Measurements from ENCODE around the gene TET2.
"Not testable (repeated sequence)": the region's sequence is repeated elsewhere in the genome, so short reads cannot be mapped to it uniquely, and the experiment has no call there.

Gene TET2

DNA sequence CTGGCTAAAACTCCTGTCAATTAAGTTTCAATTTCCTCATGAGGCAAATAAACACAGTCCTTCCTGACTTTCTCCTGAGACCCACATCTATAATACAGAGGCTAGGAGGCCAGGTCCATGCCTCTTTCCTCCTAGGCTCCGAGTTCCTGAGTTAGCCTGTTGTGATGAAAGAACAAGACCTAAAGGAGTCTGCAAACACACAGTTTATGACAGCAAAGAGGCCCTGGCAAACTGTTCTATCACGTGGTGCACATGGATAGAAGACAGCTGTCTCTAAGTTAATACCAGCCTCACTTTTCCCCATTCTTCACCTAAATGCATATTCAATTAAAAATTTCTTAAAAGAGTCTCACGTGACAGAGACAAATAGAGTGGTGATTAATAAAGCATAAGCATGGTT, 145.2 kb downstream of the TET2 start:
- H3K4me1 ChIP-seq (ENCODE audit: control insufficient read depth, insufficient read depth, low read length) = no peaks in the 10 kb centered on the region

DNA sequence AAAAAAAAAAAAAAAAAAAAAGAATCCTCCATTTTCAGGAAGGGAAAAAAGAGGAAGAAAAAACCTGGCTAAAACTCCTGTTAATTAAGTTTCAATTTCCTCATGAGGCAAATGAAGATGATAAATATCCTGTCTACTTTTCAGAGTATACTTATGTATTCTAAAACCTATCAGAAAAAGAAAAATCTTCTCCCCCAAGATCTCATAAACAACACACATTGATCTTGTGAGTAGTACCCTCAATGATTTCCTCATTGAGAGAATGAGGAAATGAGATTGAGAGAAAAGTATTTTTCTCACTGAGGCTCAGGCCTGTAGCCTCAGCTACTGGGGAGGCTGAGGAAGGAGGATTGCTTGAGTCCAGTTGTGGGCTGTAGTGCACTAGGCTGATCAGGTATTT, 146.7 kb downstream of the TET2 start:
- Histone ChIP-seq H3K27ac (ENCODE audit: low read depth, low read length) (no peak overlapping the region), H3K27me3 (ENCODE audit: control insufficient read depth, insufficient read depth, low read length) (no peaks in the 10 kb centered on the region), H3K36me3 (ENCODE audit: control insufficient read depth, insufficient read depth, low read length) (no peaks in the 10 kb centered on the region), H3K9ac (ENCODE audit: low read length) (no peak overlapping the region), H3K4me3 (ENCODE audit: low read length) (no peak overlapping the region), H3K4me1 (ENCODE audit: control insufficient read depth, insufficient read depth, low read length) (no peaks in the 10 kb centered on the region)

More for the DNA sequence above, 145.2 kb downstream of the TET2 start:
- Histone ChIP-seq H3K36me3 (ENCODE audit: control insufficient read depth, insufficient read depth, low read length) (no peaks in the 10 kb centered on the region), H3K27ac (ENCODE audit: low read depth, low read length) (no peak overlapping the region), H3K27me3 (ENCODE audit: control insufficient read depth, insufficient read depth, low read length) (no peaks in the 10 kb centered on the region), H3K4me3 (ENCODE audit: low read length) (no peak overlapping the region), H3K9ac (ENCODE audit: low read length) (no peak overlapping the region)

DNA sequence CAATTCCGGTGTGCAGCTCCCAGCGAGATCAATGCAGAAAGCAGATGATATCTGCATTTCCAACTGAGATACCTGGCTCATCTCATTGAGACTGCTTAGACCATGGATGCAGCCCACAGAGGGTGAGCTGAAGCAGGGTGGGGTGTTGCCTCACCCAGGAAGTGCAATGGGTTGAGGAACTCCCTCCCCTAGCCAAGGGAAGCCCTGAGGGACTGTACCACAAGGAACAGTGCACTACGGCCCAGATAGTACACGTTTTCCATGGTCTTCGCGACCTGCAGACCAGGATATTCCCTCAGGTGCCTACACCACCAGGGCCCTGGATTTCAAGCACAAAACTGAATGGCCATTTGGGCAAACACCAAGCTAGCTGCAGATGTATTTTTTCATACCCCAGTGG, 150.0 kb downstream of the TET2 start:
- Histone ChIP-seq H3K27me3 (ENCODE audit: control insufficient read depth, insufficient read depth, low read length) (no peaks in the 10 kb centered on the region), H3K36me3 (ENCODE audit: control insufficient read depth, insufficient read depth, low read length) (no peaks in the 10 kb centered on the region), H3K9ac (ENCODE audit: low read length) (no peak overlapping the region), H3K4me1 (ENCODE audit: control insufficient read depth, insufficient read depth, low read length) (no peaks in the 10 kb centered on the region), H3K27ac (ENCODE audit: low read depth, low read length) (no peak overlapping the region), H3K4me3 (ENCODE audit: low read length) (no peak overlapping the region)

DNA sequence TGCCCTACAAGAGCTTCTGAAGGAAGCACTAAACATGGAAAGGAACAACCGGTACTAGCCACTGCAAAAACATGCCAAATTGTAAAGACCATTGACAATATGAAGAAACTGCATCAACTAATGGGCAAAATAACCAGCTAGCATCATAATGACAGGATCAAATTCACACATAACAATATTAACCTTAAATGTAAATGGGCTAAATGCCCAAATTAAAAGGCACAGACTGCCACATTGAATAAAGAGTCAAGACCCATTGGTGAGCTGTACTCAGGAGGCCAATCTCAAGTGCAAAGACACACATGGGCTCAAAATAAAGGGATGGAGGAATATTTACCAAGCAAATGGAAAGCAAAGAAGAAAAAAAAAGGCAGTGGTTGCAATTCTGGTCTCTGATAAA, 152.4 kb downstream of the TET2 start:
- not testable (repeated sequence) for H3K4me1 ChIP-seq (ENCODE audit: control insufficient read depth, insufficient read depth, low read length); H3K27me3 ChIP-seq (ENCODE audit: control insufficient read depth, insufficient read depth, low read length); H3K4me3 ChIP-seq (ENCODE audit: low read length); H3K9ac ChIP-seq (ENCODE audit: low read length); H3K36me3 ChIP-seq (ENCODE audit: control insufficient read depth, insufficient read depth, low read length); H3K27ac ChIP-seq (ENCODE audit: low read depth, low read length)

DNA sequence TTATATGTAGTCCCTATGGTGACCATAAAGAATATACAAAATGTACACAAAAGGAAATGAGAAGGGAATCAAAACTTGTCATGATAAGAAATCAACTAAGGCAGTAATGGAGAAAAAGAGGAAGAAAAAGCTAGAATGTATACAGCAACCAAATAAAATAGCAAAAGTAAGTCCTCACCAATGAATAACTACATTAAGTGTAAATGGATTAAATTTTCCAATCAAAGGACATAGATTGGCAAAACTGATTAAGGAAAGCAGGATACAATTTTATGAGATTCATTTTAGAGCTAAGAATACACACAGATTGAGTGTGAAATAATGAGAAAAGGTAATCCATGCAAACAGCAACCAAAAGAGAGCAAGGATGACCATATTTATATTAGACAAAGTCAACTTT, 157.4 kb downstream of the TET2 start:
- Histone ChIP-seq H3K4me1 (ENCODE audit: control insufficient read depth, insufficient read depth, low read length) (no peaks in the 10 kb centered on the region), H3K9ac (ENCODE audit: low read length) (no peak overlapping the region), H3K27me3 (ENCODE audit: control insufficient read depth, insufficient read depth, low read length) (no peaks in the 10 kb centered on the region), H3K27ac (ENCODE audit: low read depth, low read length) (no peak overlapping the region), H3K4me3 (ENCODE audit: low read length) (no peak overlapping the region), H3K36me3 (ENCODE audit: control insufficient read depth, insufficient read depth, low read length) (no peaks in the 10 kb centered on the region)

DNA sequence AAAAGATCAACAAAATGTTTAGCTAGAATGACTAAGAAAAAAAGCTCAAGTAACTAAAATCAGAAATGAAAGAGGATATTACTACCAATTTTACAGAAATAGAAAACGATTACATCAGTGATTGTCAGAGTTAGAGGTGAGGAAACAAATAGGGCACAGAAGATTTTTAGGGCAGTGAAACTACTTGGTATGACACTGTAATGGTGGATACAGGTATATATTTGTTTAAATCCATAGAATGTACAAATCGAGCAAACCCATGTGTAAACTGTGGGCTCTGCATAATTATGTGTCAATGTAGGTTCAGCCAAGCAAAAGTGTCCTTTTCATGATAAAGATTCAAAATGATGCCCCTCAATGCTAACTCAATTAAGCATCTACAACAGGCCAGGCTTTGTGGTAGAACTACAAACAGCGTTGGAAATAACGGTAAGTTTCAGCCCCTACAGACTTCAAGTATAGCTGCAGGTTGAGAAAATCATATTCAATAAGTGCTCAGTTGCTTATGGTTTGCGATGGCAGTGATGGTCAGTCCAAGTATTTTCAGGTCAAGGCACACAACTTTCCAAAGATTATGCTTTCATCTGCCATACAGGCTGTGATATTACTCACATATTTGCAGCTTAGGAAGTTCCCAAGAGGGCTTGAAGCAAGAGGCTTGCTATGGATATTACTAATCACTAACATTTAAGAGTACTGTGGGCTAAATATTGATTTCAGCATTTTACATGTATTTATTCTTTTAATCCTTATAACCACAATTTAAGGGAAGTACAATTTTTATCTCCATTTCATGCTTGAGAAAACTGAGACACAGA, 158.6 kb downstream of the TET2 start:
- no peak overlapping the region for H3K9ac ChIP-seq (ENCODE audit: low read length)
- H3K27me3 ChIP-seq (ENCODE audit: control insufficient read depth, insufficient read depth, low read length) = no peaks in the 10 kb centered on the region
- no peaks in the 10 kb centered on the region for H3K36me3 ChIP-seq (ENCODE audit: control insufficient read depth, insufficient read depth, low read length)
- H3K27ac ChIP-seq (ENCODE audit: low read depth, low read length) = no peak overlapping the region
- H3K4me3 ChIP-seq (ENCODE audit: low read length) = no peak overlapping the region
- H3K4me1 ChIP-seq (ENCODE audit: control insufficient read depth, insufficient read depth, low read length) = no peaks in the 10 kb centered on the region

DNA sequence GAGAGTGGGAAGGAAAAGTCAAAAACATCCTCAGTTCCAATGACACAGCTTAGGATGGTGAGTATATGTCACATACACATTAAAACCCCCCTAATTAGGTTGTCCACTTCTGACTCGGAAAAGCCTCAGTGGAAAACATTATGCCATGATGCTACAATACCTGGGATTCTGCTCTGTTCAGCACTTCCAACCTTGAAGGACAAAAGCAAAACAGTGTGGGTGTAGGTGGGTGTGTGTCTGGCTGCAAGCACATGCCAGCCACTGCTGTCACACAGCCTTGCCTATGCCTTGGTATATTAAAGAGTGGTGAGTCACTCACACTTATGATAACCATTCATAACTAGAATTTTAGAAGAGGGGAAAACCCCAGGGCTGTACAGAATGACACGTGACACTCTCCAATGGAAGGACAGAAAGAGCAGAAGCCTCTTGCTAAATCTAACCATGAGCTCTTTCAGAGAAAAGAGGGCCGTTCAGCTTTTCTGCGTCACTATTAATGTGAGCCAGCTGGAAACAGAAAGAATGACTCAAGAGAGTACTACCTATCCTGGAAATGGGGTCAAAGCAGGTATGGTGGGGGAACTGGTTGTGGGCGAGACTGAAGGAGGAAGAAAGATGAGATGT, 159.6 kb downstream of the TET2 start:
- Histone ChIP-seq H3K4me3 (ENCODE audit: low read length) (no peak overlapping the region), H3K36me3 (ENCODE audit: control insufficient read depth, insufficient read depth, low read length) (no peaks in the 10 kb centered on the region), H3K27me3 (ENCODE audit: control insufficient read depth, insufficient read depth, low read length) (no peaks in the 10 kb centered on the region), H3K4me1 (ENCODE audit: control insufficient read depth, insufficient read depth, low read length) (no peaks in the 10 kb centered on the region), H3K27ac (ENCODE audit: low read depth, low read length) (no peak overlapping the region), H3K9ac (ENCODE audit: low read length) (no peak overlapping the region)

DNA sequence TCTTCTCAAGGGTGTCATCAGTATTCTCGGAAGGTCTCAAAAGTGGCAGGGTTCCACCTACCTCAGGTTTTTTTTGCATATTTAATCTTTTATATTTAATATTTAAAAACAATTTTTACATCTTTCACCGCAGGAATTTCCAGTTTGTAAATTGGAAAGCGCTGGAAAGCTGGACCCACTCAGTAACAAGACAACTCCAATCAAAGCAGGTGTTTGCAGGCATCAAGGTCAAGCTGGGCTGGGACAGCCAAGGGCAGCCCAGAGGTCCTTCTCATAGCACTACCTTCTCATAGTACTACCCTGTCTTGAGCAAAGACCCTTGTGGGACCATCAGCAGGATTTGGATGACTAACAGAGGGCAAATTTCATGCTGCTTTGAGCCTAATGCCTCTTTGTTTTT, 160.1 kb downstream of the TET2 start:
- no peaks in the 10 kb centered on the region for H3K27me3 ChIP-seq (ENCODE audit: control insufficient read depth, insufficient read depth, low read length)
- H3K27ac ChIP-seq (ENCODE audit: low read depth, low read length) = no peak overlapping the region
- no peak overlapping the region for H3K4me3 ChIP-seq (ENCODE audit: low read length)

DNA sequence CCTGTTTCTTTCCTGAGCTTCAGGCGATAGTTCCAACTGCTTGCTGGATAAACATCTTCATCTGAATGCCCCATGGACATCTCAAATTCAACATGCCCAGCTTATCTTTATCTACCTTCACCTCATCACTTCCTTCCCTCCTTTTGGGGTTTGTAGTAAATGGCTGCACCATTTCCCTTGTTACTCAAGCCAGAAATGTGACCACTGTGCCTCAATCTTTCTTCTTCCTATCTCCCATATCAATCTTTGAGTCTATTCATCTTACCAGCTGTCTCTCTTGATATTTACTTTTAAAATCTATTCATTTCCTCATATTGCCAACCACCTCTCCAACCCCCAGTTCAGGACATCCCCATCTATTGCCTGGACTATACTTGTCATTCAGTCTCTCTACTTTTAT, 171.8 kb downstream of the TET2 start:
- H3K27me3 ChIP-seq (ENCODE audit: control insufficient read depth, insufficient read depth, low read length) = no peaks in the 10 kb centered on the region
- H3K4me3 ChIP-seq (ENCODE audit: low read length) = no peak overlapping the region
- H3K36me3 ChIP-seq (ENCODE audit: control insufficient read depth, insufficient read depth, low read length) = no peaks in the 10 kb centered on the region
- H3K4me1 ChIP-seq (ENCODE audit: control insufficient read depth, insufficient read depth, low read length) = no peaks in the 10 kb centered on the region
- H3K9ac ChIP-seq (ENCODE audit: low read length) = no peak overlapping the region
- H3K27ac ChIP-seq (ENCODE audit: low read depth, low read length) = no peak overlapping the region

More for the DNA sequence above, 160.1 kb downstream of the TET2 start:
- Histone ChIP-seq H3K36me3 (ENCODE audit: control insufficient read depth, insufficient read depth, low read length) (no peaks in the 10 kb centered on the region), H3K4me1 (ENCODE audit: control insufficient read depth, insufficient read depth, low read length) (no peaks in the 10 kb centered on the region), H3K9ac (ENCODE audit: low read length) (no peak overlapping the region)

DNA sequence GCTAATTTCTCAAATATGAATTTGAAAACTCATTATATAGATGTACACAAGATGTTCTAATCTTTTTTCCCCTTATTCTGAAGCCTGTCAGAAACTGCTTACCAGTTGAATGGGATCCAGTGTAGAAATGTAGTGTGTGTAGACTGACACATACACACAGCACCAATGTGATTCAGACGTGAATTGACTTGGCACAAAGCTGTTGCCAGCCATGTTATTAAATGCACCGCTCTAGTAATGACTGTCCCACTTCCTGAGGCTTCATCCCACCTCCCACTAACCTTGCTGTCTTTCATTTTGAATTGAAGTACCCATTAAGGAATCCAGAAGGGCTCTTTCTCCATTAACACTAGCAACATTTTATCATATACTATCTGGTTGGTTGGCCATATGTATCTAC, 180.5 kb downstream of the TET2 start:
- Histone ChIP-seq H3K27me3 (ENCODE audit: control insufficient read depth, insufficient read depth, low read length) (no peaks in the 10 kb centered on the region), H3K27ac (ENCODE audit: low read depth, low read length) (no peak overlapping the region), H3K4me3 (ENCODE audit: low read length) (no peak overlapping the region), H3K9ac (ENCODE audit: low read length) (no peak overlapping the region), H3K36me3 (ENCODE audit: control insufficient read depth, insufficient read depth, low read length) (no peaks in the 10 kb centered on the region), H3K4me1 (ENCODE audit: control insufficient read depth, insufficient read depth, low read length) (no peaks in the 10 kb centered on the region)

DNA sequence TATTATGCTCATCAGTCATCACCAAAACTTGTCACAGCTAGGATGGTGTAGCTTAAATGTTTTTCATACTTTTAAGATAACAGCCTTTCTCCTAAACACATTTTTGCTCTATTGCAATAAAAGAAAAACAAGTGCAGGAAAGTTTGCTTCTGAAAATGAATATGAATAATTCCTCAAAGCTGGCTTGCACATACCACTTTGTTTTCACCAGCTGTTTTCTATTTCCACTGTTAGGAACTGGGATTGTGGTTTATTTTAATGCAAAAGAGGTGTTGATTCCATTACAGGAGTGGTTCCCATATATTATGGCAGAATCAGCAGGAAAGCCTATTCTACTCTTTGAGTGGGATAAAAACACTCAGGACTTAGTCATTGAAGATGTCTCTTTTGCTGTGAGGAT, 181.3 kb downstream of the TET2 start:
- Histone ChIP-seq H3K9ac (ENCODE audit: low read length) (no peak overlapping the region), H3K27ac (ENCODE audit: low read depth, low read length) (no peak overlapping the region), H3K27me3 (ENCODE audit: control insufficient read depth, insufficient read depth, low read length) (no peaks in the 10 kb centered on the region), H3K4me3 (ENCODE audit: low read length) (no peak overlapping the region), H3K4me1 (ENCODE audit: control insufficient read depth, insufficient read depth, low read length) (no peaks in the 10 kb centered on the region), H3K36me3 (ENCODE audit: control insufficient read depth, insufficient read depth, low read length) (no peaks in the 10 kb centered on the region)

DNA sequence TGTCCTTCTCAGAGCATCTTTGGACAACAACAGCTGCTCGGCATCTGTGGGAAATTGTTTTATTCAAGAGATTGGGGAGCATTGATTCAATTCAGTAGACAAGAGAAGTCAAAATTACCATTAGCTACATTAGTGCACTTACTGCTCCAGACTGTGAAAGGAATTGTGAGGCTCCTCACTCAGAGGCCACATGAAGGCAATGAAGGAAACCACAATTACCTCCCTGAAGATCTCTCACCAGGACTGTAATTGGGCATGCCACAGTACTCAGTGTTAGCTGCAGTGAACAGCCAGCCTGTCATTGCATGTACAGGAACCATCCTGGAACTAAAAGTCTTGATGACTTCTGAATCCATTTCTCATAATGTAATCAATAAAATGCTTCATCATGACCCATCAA, 182.4 kb downstream of the TET2 start:
- Histone ChIP-seq H3K9ac (ENCODE audit: low read length) (no peak overlapping the region), H3K36me3 (ENCODE audit: control insufficient read depth, insufficient read depth, low read length) (no peaks in the 10 kb centered on the region), H3K27me3 (ENCODE audit: control insufficient read depth, insufficient read depth, low read length) (no peaks in the 10 kb centered on the region), H3K27ac (ENCODE audit: low read depth, low read length) (no peak overlapping the region), H3K4me1 (ENCODE audit: control insufficient read depth, insufficient read depth, low read length) (no peaks in the 10 kb centered on the region), H3K4me3 (ENCODE audit: low read length) (no peak overlapping the region)
